HG02840 (cell line): Measurements from ENCODE around the gene MYO1E.
"Not testable (repeated sequence)": the region's sequence is repeated elsewhere in the genome, so short reads cannot be mapped to it uniquely, and the experiment has no call there.

Experiments
- ATAC-seq: cut with Tn5 transposase; IDR thresholded peaks from one replicate; pipeline ENCODE4 v1.9.1; 2021; ENCODE audit warnings: mild to moderate bottlenecking, moderate library complexity, moderate number of reproducible peaks; ENCODE audit not compliant: unreplicated experiment, low FRiP score

Gene MYO1E

GRCh38 chr15:59353994-59354416 is 18.7 kb downstream of the MYO1E start:
- ATAC-seq, result no peak

- ATAC-seq, result no peak
Measured at GRCh38 chr15:59352683-59353082, 20.0 kb downstream of the MYO1E start.

GRCh38 chr15:59352189-59352588 is 20.5 kb downstream of the MYO1E start:
- ATAC-seq, result no peak

- no peak for ATAC-seq
Measured at GRCh38 chr15:59350421-59350732, 22.3 kb downstream of the MYO1E start.

- ATAC-seq, result no peak
Measured at GRCh38 chr15:59349680-59350420, 22.8 kb downstream of the MYO1E start.

GRCh38 chr15:59347915-59348314 is 24.8 kb downstream of the MYO1E start:
- no peak for ATAC-seq

- ATAC-seq, result no peak
Measured at GRCh38 chr15:59346951-59347350, 25.7 kb downstream of the MYO1E start.

- ATAC-seq, result no peak
Measured at GRCh38 chr15:59345326-59345725, 27.3 kb downstream of the MYO1E start.

GRCh38 chr15:59344311-59344710 is 28.4 kb downstream of the MYO1E start:
- no peak for ATAC-seq

- no peak for ATAC-seq
Measured at GRCh38 chr15:59340325-59340724, 32.3 kb downstream of the MYO1E start.

- no peak for ATAC-seq
Measured at GRCh38 chr15:59339252-59339672, 33.4 kb downstream of the MYO1E start.

GRCh38 chr15:59338414-59338813 is 34.3 kb downstream of the MYO1E start:
- ATAC-seq, result no peak

GRCh38 chr15:59336725-59337124 is 35.9 kb downstream of the MYO1E start:
- not testable (repeated sequence) for ATAC-seq

- ATAC-seq, result no peak
Measured at GRCh38 chr15:59335207-59335786, 37.4 kb downstream of the MYO1E start.

GRCh38 chr15:59334076-59334415 is 38.6 kb downstream of the MYO1E start:
- no peak for ATAC-seq

- no peak for ATAC-seq
Measured at GRCh38 chr15:59333401-59334075, 39.1 kb downstream of the MYO1E start.

- ATAC-seq, result no peak
Measured at GRCh38 chr15:59332009-59332408, 40.7 kb downstream of the MYO1E start.

- ATAC-seq, result no peak
Measured at GRCh38 chr15:59330649-59331048, 42.0 kb downstream of the MYO1E start.

GRCh38 chr15:59329570-59330350 is 42.9 kb downstream of the MYO1E start:
- no peak for ATAC-seq

GRCh38 chr15:59329091-59329490 is 43.6 kb downstream of the MYO1E start:
- no peak for ATAC-seq

GRCh38 chr15:59327942-59328341 is 44.7 kb downstream of the MYO1E start:
- ATAC-seq, result no peak
